GM12891 (cell line): ENCODE results near the gene ZNF730.
"Not testable (repeated sequence)": the region's sequence is repeated elsewhere in the genome, so short reads cannot be mapped to it uniquely, and the experiment has no call there.

ENCODE experiments used
- DNase-seq: peaks from one replicate; pipeline ENCODE4 v3.0.0; 2011; ENCODE audit warnings: low spot score; ENCODE audit not compliant: insufficient read length
- FAIRE-seq: peaks from 2 replicates; lab custom pipeline; 2011; peaks lifted over from hg19 to GRCh38; lab: Jason Lieb, UNC
- PAX5 ChIP-seq: IDR thresholded peaks from 2 replicates; pipeline ENCODE4 v1.6.1; 2011; ENCODE audit warnings: low read length, moderate library complexity, mild to moderate bottlenecking; ENCODE audit not compliant: insufficient read depth, severe bottlenecking
- POLR2A ChIP-seq: IDR thresholded peaks from 2 replicates; pipeline ENCODE4 v1.6.1; 2011; ENCODE audit warnings: low read depth, low read length, control low read depth
- POLR2AphosphoS5 ChIP-seq: IDR thresholded peaks from 2 replicates; pipeline ENCODE4 v1.6.1; 2011; ENCODE audit warnings: low read depth, low read length, control low read depth
- POU2F2 ChIP-seq: IDR thresholded peaks from 2 replicates; pipeline ENCODE4 v1.6.1; 2011; ENCODE audit warnings: low read depth, mild to moderate bottlenecking, control low read depth, low read length, moderate library complexity
- SPI1 ChIP-seq: IDR thresholded peaks from 2 replicates; pipeline ENCODE4 v1.6.1; 2011; ENCODE audit warnings: low read depth, low read length, control low read depth
- TAF1 ChIP-seq: IDR thresholded peaks from 2 replicates; pipeline ENCODE4 v1.6.1; 2011; ENCODE audit warnings: low read depth, low read length, control low read depth

The ZNF730 gene

DNA sequence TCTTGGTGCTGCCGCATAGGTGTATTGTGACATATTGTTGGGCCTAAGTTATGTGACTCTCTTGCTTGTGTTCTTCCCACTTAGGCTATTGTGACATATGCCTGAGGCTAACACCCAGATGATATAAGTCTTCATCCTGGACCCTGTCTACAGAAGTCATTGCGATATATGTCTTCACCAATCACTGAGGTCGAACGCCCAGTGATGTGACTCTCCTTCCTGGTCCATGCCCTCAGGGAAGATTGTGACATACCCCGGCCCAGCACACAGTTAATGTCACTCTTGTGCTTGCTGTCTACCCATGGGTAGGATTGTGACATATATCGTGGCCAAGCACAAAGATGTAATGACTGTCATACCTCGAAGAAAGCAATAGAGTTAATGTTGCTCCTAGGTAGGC is 16.9 kb upstream of the ZNF730 start:
- no peak for TF ChIP-seq POLR2A
- no peak for TF ChIP-seq SPI1
- TF ChIP-seq PAX5, result no peak
- no peak for TF ChIP-seq POLR2AphosphoS5
- no peak for TF ChIP-seq POU2F2
- TF ChIP-seq TAF1, result no peak
- DNase-seq (no peak), FAIRE-seq (no peak)

GRCh38 chr19:23101241-23101640 is 15.6 kb upstream of the ZNF730 start:
- DNase-seq (no peak), FAIRE-seq (no peak)
- no peak for TF ChIP-seq PAX5
- TF ChIP-seq POLR2AphosphoS5, result no peak
- no peak for TF ChIP-seq POLR2A
- no peak for TF ChIP-seq TAF1
- no peak for TF ChIP-seq POU2F2
- no peak for TF ChIP-seq SPI1

DNA sequence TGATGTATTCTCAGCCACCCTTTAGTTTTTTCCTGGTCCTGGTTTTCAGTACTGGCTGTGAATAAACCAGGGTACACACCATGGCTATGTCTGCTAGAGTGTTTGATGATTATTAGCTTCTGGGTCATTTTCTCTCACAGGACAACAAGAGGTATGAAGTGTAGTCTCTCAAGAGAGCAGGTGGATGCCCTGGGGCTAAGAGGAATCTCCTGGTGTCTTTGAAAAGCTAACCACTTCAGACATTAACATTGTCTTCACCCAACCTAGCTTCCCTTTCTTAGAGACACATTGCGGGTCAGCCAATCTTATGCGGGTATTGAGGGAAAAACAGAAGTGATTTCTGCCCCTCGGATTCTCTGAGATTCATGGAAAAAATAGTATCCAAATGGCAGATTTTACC is 1.6 kb downstream of the ZNF730 start:
- DNase-seq (no peak), FAIRE-seq (no peak)
- TF ChIP-seq TAF1 (no peak), PAX5 (no peak)

DNA sequence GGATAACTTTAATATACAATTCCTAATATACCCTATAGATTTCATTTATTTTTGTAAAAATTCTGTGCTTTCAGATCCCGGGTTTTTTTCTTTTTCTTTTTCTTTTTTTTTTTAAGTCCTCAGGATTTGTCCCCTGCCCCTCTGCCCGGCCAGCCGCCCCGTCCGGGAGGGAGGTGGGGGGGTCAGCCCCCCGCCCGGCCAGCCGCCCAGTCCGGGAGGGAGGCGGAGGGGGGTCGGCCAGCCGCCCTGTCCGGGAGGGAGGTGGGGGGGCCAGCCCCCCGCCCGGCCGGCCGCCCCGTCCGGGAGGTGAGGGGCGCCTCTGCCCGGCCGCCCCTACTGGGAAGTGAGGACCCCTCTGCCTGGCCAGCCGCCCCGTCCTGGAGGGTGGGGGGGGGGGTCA is 17.4 kb downstream of the ZNF730 start:
- not testable (repeated sequence) for FAIRE-seq, DNase-seq

DNA sequence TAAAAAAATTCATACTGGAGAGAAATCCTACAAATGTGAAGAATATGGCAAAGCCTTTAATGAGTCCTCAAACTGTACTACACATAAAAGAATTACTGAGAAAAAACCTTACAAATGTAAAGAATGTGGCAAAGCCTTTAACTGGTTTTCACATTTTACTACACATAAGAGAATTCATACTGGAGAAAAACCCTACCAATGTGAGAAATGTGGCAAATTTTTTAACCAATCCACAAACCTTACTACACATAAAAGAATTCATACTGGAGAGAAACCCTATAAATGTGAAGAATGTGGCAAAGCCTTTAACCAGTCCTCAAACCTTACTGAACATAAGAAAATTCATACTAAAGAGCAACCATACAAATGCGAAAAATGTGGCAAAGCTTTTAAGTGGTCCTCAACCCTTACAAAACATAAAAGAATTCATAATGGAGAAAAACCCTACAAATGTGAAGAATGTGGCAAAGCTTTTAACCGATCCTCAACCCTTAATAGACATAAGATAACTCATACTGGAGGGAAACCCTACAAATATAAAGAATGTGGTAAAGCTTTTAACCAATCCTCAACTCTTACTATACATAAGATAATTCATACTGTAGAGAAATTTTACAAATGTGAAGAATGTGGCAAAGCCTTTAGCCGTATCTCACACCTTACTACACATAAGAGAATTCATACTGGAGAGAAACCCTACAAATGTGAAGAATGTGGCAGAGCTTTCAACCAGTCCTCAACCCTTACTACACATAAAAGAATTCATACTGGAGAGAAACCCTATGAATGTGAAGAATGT is 29.0 kb downstream of the ZNF730 start:
- FAIRE-seq, result no peak

GRCh38 chr19:23160766-23161165 is 43.9 kb downstream of the ZNF730 start:
- DNase-seq (no peak), FAIRE-seq (no peak)
- TF ChIP-seq SPI1 (no peak), PAX5 (no peak), POLR2A (no peak), TAF1 (no peak), POU2F2 (no peak), POLR2AphosphoS5 (no peak)

More for the DNA sequence above, 29.0 kb downstream of the ZNF730 start:
- DNase-seq, result no peak
- TF ChIP-seq POU2F2 (no peak), TAF1 (no peak), POLR2A (no peak), SPI1 (no peak)

DNA sequence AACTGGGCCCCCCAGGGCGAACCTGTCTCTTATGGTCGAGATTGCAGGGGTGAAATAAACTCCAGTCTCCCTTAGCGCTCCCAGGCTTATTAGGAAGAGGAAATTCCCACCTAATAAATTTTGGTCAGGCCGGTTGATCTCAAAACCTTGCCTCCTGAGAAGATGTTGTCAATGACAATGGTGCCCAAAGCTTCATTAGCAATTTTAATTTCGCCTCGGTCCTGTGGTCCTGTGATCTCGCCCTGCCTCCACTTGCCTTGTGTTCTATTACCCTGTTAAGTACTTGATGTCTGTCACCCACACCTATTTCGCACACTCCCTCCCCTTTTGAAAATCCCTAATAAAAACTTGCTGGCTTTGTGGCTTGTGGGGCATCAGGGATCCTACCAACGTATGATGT is 51.5 kb downstream of the ZNF730 start:
- not testable (repeated sequence) for FAIRE-seq

GRCh38 chr19:23183251-23183650 is 66.4 kb downstream of the ZNF730 start:
- no peak for DNase-seq
- no peak for FAIRE-seq
- TF ChIP-seq TAF1 (no peak), POU2F2 (no peak), SPI1 (no peak), POLR2AphosphoS5 (no peak), PAX5 (no peak), POLR2A (no peak)

More for the DNA sequence above, 51.5 kb downstream of the ZNF730 start:
- not testable (repeated sequence) for DNase-seq

DNA sequence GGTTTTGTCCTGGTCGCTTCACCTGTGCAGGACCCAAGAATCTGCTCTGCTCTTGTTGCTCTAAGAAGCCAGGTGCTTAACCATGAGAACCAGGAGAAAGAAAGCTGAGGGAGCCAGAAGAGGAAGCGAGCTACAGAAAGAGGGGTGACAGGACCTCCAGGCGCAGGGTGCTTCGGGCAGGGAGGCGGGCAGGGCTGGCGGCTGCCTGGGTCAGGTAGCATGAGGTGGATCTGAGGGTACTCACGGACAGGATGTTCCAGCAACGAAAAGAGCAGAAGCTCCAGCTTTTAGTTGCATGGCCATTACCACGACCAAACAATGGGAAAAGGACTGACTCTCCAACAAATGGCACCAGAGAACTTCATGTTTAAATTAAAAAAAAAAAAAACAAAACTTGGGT is 73.5 kb downstream of the ZNF730 start:
- TF ChIP-seq POLR2AphosphoS5 (no peak), POLR2A (no peak), POU2F2 (no peak), PAX5 (no peak), TAF1 (no peak), SPI1 (no peak)
- DNase-seq, result no peak
- no peak for FAIRE-seq
